ENCODE measurements around the gene LY9. TPM values are rescaled to one million over a fixed set of nuclear protein-coding genes. Genes with fewer than 3 reads are reported as not detected.
A peak's percentile ranks its signal among the peaks of the same experiment; 100 is the strongest.

Gene LY9
- total RNA-seq, 1 donor from 2014 or later = 4.7 TPM

DNA sequence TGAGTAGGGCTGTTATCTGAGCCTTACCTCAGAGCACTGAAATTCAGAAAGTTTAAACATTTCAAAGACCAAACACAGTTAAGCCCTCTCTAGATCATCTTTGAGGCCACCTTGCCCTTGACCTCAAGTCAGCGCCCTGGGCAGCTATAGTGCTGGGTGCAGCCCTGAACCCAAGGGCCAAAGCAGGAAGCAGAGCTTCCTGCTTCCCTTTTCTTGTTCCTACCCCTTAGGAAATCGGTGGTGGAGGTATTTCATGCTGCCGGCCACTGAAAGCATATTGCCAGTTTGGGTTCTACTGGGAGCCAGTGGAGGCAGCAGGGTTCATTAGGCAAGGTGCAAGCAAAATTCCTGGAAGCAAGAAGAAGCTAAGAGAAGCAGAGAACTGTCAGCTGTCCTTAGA lies 40.6 kb downstream of the LY9 start:
- Histone ChIP-seq H3K27ac (no peak overlapping the region), H3K27me3 (no peaks in the 10 kb centered on the region), H3K4me3 (no peak overlapping the region), H3K9me3 (no peaks in the 10 kb centered on the region), H3K4me1 (no peaks in the 10 kb centered on the region), H3K36me3 (no peaks in the 10 kb centered on the region)
- intact Hi-C loops (cut with DNase I) = no loop called here
- DNase-seq (ENCODE audit: extremely low spot score in 2 of 2) = peak in 1 of 2 donors; percentile 65
- TF ChIP-seq CTCF (IDR thresholded peaks at IDR 0.05) (no peak), POLR2AphosphoS5 (IDR thresholded peaks at IDR 0.05; ENCODE audit: insufficient read depth in 1 of 2, low read depth in 1 of 2) (no peak), POLR2A (IDR thresholded peaks at IDR 0.05) (no peak)

DNA sequence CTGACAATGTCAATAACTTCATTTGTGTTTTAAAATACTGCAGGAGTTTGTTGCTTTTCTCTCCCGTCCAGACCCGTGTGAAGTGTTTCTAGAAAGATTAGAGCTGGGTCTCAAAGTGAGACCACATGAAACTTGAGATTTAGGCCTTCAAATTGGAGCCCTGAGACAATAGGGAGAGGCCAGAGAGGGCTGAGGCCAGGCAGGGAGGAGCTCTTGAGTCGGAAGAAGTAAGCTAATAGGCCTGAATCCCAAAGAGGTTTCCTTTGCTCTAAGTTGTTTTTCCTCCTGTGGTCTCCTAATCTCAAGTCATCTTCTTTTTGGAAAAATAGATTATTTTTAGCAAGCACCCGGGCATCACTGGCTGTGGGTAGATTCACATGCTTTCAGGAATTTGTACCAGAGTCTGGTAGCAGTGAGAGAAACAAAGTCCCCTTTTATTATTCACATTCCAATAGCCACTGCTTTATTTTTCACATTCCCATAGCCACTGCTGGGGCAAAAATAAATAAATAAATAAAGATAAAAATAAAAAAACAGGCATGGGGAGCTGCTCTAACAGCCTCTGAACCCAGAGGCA lies 41.1 kb downstream of the LY9 start:
- no peaks in the 10 kb centered on the region for H3K36me3 ChIP-seq
- intact Hi-C loops (cut with DNase I) = no loop called here
- H3K4me1 ChIP-seq = no peaks in the 10 kb centered on the region
- no peaks in the 10 kb centered on the region for H3K27me3 ChIP-seq
- H3K4me3 ChIP-seq = no peak overlapping the region
- TF ChIP-seq POLR2AphosphoS5 (IDR thresholded peaks at IDR 0.05; ENCODE audit: insufficient read depth in 1 of 2, low read depth in 1 of 2) (no peak), POLR2A (IDR thresholded peaks at IDR 0.05) (no peak)
- H3K9me3 ChIP-seq = no peaks in the 10 kb centered on the region
- no peak overlapping the region for H3K27ac ChIP-seq
- DNase-seq (ENCODE audit: extremely low spot score in 2 of 2) = peak in 1 of 2 donors; percentile 47

- Histone ChIP-seq H3K4me1 (no peaks in the 10 kb centered on the region), H3K27ac (no peak overlapping the region), H3K9me3 (no peaks in the 10 kb centered on the region), H3K36me3 (no peaks in the 10 kb centered on the region), H3K27me3 (no peaks in the 10 kb centered on the region), H3K4me3 (no peak overlapping the region)
- intact Hi-C loops (cut with DNase I) = no loop called here
- TF ChIP-seq POLR2AphosphoS5 (IDR thresholded peaks at IDR 0.05; ENCODE audit: insufficient read depth in 1 of 2, low read depth in 1 of 2) (peak in 1 of 2 donors; percentile 54), CTCF (IDR thresholded peaks at IDR 0.05) (no peak)
- no peak for DNase-seq (ENCODE audit: extremely low spot score in 2 of 2)
Measured at GRCh38 chr1:160837558-160838205, 41.7 kb downstream of the LY9 start.

DNA sequence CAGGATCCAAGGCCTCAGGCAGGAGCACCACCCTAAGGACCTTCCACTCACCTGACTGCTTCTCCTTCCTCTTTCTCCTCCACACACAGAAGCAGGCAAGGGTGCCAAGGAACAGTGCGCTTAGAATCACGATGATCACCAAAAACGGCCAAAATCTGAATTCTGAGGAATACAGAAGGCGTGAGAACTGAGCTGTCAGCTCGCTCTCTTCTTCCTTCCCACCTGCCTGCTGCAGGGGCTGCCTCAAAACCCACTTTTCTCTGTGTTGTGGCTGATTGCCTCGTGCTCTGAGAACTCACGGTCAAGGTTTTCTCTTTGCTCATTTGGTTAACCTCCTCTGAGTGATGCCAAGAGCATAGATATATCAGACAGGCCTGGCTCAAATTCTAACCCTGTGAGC lies 42.9 kb downstream of the LY9 start:
- Histone ChIP-seq H3K9me3 (no peaks in the 10 kb centered on the region), H3K27ac (no peak overlapping the region), H3K36me3 (no peaks in the 10 kb centered on the region), H3K27me3 (no peaks in the 10 kb centered on the region), H3K4me3 (no peak overlapping the region), H3K4me1 (no peaks in the 10 kb centered on the region)
- DNase-seq (ENCODE audit: extremely low spot score in 2 of 2) = no peak
- intact Hi-C loops (cut with DNase I) = no loop called here
- TF ChIP-seq POLR2AphosphoS5 (IDR thresholded peaks at IDR 0.05; ENCODE audit: insufficient read depth in 1 of 2, low read depth in 1 of 2) (no peak), CTCF (IDR thresholded peaks at IDR 0.05) (no peak), POLR2A (IDR thresholded peaks at IDR 0.05) (no peak)

GRCh38 chr1:160839746-160840145 lies 43.8 kb downstream of the LY9 start:
- intact Hi-C loops (cut with DNase I) = no loop called here
- DNase-seq (ENCODE audit: extremely low spot score in 2 of 2) = no peak
- Histone ChIP-seq H3K36me3 (no peaks in the 10 kb centered on the region), H3K27ac (no peak overlapping the region), H3K9me3 (no peaks in the 10 kb centered on the region), H3K27me3 (no peaks in the 10 kb centered on the region), H3K4me1 (no peaks in the 10 kb centered on the region), H3K4me3 (no peak overlapping the region)
- TF ChIP-seq CTCF (IDR thresholded peaks at IDR 0.05) (no peak), POLR2AphosphoS5 (IDR thresholded peaks at IDR 0.05; ENCODE audit: insufficient read depth in 1 of 2, low read depth in 1 of 2) (no peak)
